ENCODE data around the gene ISCA2.

GRCh38 chr14:74478996-74479635 lies 14.4 kb upstream of the ISCA2 start:
- TF ChIP-seq CTCF (IDR thresholded peaks at IDR 0.05; ENCODE audit: low read depth, low read length) (no peak), POLR2A (IDR thresholded peaks at IDR 0.05; ENCODE audit: extremely low read depth, insufficient read length) (no peak)
